Stomach (tissue), 4 donors: ENCODE results near the gene SGCA.

ENCODE experiments used
- CTCF ChIP-seq, 7 experiments: fragments of 450-650 bp in 4 of 7; fragments of 200-600 bp in 3 of 7; sonication (generic) in 3 of 7; IDR thresholded peaks; one replicate each; pipeline ENCODE4 v1.5.1; 2016 to 2019; ENCODE audit warnings: antibody characterized with exemption in 7 of 7, control low read depth in 2 of 7, mild to moderate bottlenecking in 1 of 7
- EP300 ChIP-seq: sonication (generic); formaldehyde crosslinking; IDR thresholded peaks from one replicate; pipeline ENCODE4 v1.6.1; 2017; ENCODE audit warnings: antibody characterized with exemption
- POLR2A ChIP-seq, 4 donors: fragments of 450-650 bp; IDR thresholded peaks; one replicate each; pipeline ENCODE4 v1.6.1; 2016; ENCODE audit warnings: antibody characterized with exemption in 4 of 4, control low read depth in 2 of 4, mild to moderate bottlenecking in 1 of 4, moderate library complexity in 1 of 4
- POLR2AphosphoS5 ChIP-seq, 3 donors: sonication (generic); formaldehyde crosslinking; IDR thresholded peaks; one replicate each; pipeline ENCODE4 v1.6.1; 2016; ENCODE audit warnings: antibody characterized with exemption in 3 of 3

- TF ChIP-seq CTCF (IDR thresholded peaks at IDR 0.05) (no peak), POLR2A (IDR thresholded peaks at IDR 0.05) (no peak), POLR2AphosphoS5 (IDR thresholded peaks at IDR 0.05) (no peak), EP300 (no peak)
These were observed 13.1 kb upstream of the SGCA start for GRCh38 chr17:50152736-50153135.
